HG03045 (cell line): Measurements from ENCODE around the gene PRG2.
"Not testable (repeated sequence)": the region's sequence is repeated elsewhere in the genome, so short reads cannot be mapped to it uniquely, and the experiment has no call there.

Experiments used
- ATAC-seq: cut with Tn5 transposase; IDR thresholded peaks from one replicate; pipeline ENCODE4 v1.9.1; 2021; ENCODE audit warnings: mild to moderate bottlenecking, moderate library complexity; ENCODE audit not compliant: unreplicated experiment

The PRG2 gene

GRCh38 chr11:57348636-57349313 is 41.7 kb downstream of the PRG2 start:
- no peak for ATAC-seq

DNA sequence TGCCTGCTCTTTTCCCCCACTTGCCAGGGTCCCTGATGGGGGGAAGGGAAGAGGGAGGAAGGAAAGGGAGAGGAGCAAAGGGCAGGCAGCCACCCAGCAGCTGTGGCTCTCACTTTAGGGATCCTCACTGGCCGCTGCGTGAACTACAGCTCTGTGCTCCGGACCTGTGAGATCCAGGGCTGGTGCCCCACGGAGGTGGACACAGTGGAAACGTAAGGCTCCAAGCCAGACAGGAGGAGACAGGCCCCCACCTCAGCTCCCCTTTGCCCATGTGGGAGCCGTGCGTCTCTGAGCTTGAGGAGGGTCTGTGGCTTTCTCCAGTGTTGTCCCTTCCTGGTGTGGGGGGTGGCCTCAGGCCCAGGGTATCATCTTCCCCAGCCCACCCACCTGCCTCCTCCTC is 42.4 kb downstream of the PRG2 start:
- ATAC-seq = no peak

DNA sequence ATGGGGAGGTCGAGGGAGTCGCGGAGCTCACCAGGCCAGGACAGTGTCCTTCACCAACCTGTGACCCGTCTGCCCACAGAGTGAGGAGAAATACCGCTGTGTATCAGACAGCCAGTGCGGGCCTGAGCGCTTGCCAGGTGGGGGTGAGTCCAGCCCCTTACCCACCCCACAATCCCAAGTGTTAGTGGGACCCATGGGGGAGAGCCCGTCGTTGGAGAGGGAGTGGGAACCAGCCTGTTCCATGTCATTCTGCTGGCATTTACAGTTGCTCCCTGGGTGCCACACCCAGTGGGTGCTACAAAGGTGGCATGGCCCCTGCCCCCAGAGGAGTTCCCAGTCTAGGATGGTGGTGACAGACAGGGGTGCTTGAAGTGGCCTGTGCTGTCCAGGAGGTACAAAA is 43.1 kb downstream of the PRG2 start:
- no peak for ATAC-seq

DNA sequence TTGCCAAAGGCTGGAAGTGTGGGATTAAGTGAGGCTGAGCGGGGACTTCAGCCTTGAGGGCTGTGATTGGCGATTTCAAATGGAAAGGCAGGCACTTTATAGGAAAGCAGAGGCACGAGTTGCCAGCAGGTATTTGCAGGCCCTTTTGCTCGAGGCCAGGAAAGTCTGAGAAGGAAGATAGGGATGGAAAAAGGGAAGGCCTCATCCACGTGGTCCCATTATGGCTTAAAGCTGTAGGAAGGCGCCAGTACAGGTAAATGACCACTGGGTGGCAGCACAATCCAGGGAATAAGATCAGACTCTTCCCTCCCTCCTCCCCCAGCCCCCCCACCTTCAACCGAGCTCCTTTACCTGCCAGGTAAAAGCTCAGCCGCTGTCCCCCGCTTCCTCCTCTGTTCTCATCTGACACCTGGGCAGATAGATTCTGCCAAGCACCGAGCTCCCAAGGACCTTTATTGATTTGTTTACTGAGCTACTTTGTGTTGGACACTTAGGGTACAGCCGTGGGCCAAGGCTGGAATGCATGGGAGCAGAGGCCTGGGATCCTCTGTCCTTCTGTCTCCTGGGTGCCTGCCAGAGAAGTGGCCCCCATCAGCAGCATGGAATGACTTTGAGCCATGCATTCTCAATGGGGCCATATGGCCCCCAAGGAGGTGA is 44.8 kb downstream of the PRG2 start:
- peak; percentile 65 for ATAC-seq

- no peak for ATAC-seq
These were observed 45.6 kb downstream of the PRG2 start for GRCh38 chr11:57344826-57345225.

- ATAC-seq = no peak
These were observed 46.6 kb downstream of the PRG2 start for GRCh38 chr11:57343825-57344224.

DNA sequence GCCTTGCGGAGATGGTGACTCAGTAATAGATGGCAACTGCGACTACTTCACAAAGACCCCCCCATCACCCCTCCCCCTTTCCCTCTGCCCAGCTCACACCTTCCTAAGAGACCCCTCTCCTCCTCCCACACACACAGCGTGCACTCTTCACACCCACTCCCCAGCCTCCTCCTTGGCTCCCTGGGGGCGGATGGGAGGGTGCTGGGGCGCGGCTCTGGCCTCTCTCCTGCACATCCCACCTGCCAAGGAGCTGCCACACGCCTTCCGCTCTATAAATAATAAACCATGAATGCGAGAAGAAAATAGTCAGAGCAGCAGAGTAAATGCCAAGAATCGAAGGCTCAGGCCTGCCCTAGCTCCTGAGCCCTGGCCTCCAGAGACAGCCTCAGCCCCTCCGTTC is 47.7 kb downstream of the PRG2 start:
- ATAC-seq = no peak

DNA sequence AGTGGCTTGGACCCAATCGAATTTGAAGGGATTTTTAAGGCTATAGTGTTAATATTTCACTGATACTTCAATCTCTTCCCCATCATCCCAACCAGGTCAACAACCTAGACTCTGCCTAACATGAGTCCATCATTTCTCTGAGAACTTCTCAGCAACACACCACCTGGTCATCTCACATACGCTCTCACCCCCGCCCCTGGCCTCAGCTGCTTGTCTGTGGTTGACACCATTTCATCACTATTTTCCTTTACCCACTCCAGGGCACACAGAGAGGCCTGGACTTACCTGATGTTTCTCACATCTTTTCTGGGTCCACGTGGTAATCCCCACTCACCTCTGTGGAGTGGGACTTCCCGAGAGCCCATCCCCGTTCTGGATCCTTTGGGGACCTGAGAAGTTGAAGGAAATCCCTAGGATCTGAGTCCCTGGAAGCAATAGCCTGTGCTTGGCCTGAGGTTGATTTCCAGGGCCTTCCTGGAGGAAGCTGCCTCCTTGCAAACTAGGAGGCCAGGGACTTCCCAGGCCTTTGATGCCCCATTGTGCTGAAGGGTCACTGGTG is 49.1 kb downstream of the PRG2 start:
- no peak for ATAC-seq

DNA sequence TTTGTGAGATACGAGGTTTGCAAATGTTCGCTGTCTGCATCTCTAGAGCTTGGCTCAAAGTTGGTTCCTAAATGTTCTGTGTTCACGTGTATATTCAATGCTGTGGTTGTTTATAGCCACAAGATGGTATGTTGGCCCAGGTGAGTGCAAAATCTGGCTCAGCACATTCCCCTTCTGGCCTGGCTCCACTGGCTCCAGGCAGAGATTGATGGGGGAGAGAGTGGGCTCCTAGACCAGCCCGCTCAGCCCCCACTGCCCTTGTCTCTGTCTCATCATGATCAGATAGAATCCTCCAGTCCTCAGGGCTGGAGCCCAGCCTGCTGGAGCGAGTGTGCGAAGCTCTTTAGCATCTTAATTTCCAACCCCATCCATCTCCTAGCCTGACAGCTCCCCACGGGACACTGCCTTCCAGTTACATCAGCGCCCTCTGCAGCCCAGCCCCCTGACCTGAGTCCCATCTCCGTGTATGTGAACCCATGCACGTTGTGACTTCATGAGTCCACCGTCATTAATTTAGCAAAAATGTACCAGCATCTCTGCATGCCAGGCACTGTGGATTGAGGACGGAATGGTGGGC is 50.3 kb downstream of the PRG2 start:
- ATAC-seq = no peak

DNA sequence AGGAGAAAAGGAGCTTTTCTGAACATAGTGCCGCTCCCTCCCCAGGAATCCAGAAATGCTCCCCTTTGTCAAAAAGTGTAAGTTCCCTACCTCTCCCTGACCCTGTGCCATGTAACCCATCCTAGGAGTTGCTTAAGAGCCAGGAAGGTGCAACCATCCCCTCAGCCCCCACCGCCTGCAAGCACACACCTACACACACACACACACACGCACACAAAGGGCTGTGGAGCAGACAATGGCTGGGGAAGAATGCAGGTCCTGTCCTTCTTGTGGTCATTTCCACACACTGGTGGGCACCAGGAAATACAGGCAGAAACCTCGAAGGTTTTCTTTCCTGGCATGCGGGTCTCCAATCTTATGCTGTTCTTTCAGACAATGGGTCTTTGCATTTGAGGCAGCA is 51.1 kb downstream of the PRG2 start:
- no peak for ATAC-seq

DNA sequence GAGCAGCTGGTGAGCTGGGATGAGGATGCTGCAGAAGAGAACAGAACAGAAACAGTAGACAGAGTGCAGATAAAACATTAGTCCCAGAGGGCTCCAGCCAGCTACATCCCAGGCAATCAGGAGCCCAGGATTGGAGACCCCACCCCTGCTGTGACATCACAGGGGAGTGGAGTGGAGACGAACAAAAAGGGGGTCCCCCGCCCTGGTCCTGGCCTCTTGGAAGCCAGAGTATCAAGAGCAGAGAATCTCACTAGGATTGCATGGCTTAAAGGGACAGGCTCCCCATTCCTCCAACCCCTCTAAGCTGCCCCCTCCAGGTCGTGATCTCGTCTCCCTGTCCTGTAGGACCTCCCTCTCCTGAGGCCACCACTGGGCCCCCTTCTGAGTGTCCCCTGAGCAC is 52.3 kb downstream of the PRG2 start, which contains the start of gene P2RX3:
Gene P2RX3 (plus strand): TSS at position 211 of the 400 bp plus-strand sequence. CDS start 199 bp downstream, outside the sequence.
- no peak for ATAC-seq

DNA sequence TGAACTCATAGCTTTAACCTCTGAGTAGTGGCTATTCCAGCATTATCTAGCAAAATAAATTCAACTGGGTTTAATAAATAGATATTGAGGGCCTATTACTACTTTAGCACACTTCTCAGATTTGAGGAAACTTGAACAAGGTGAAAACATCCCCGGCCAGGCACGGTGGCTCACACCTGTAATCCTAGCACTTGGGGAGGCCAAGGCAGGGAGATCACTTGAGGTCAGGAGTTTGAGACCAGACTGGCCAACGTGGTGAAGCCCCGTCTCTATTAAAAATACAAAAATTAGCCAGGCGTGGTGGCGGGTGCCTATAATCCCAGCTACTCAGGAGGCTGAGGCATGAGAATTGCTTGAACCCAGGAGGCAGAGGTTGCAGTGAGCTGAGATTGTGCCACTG is 53.6 kb downstream of the PRG2 start:
- ATAC-seq = not testable (repeated sequence)
